GM21619 (cell line): ENCODE results near the gene TANC1.
A peak's percentile ranks its signal among the peaks of the same experiment; 100 is the strongest.

ENCODE experiments used
- ATAC-seq: cut with Tn5 transposase; IDR thresholded peaks from one replicate; pipeline ENCODE4 v1.9.1; 2021; ENCODE audit not compliant: unreplicated experiment

TANC1 gene

GRCh38 chr2:158968396-158969161 is at the start of gene TANC1:
TSS of gene TANC1 (plus strand) at chr2:158968640. CDS start at chr2:159065911, 97,271 bp downstream.
- peak; percentile 92 for ATAC-seq

DNA sequence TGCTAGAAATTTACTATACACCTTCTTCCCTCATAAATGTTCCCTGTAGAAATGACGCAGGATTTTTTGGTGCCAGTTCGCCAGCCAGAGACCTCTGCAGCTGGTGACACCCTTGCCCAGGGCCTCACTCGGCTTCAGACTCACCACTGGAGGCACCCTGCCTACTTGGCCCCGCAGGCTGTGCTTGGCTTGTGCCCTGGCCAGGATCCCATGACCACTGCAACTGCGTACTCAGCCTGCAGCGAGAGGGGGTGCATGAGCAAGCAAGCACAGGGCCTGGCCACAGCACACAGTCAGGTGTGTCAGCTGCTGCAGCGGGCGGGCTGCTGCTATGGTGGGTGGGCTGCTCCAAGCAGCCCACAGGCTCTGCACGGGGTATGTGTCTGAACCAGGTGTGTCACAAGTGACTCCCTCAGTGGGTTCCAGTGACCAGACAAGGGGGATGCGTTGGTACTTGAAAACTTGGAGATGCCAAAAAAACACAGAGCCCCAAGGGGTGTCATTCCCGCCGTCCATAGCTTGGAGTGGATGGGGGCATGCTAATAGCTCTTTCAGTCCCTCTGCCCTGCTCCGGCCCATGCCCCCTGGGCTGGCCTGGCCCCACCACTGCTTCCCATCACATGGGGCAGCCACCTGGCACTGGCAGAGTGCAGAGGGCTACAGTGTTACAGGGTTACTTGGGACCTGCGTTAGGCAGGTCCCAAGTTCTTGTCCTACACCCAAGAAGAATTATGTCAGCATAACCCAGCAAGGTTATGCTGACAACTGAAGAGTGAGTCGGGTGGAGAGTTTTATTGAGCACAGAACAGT is 46.6 kb upstream of the TANC1 start:
- no peak for ATAC-seq

DNA sequence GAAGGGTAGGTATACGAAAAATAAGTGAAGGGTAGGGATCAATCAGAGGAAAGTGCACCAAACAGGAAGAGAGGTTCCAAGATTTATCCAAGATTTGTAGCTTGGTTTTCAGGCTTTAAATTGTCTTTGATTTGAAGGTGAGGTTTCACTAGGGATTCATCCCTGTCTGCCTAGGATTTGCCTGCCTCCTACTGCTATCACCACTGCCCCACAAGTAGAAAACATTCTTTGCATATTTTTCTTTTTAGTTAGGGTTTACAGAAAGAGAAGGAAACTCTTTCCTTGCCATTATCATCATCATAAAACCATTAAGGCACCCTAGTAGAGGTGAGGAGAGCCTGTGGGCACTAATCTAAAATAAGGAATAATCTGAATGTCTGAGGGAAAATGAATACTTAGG is 45.8 kb upstream of the TANC1 start:
- no peak for ATAC-seq

- no peak for ATAC-seq
Measured at GRCh38 chr2:158923180-158923594, 45.3 kb upstream of the TANC1 start.

- ATAC-seq: no peak
Measured at GRCh38 chr2:158923641-158924040, 44.8 kb upstream of the TANC1 start.

DNA sequence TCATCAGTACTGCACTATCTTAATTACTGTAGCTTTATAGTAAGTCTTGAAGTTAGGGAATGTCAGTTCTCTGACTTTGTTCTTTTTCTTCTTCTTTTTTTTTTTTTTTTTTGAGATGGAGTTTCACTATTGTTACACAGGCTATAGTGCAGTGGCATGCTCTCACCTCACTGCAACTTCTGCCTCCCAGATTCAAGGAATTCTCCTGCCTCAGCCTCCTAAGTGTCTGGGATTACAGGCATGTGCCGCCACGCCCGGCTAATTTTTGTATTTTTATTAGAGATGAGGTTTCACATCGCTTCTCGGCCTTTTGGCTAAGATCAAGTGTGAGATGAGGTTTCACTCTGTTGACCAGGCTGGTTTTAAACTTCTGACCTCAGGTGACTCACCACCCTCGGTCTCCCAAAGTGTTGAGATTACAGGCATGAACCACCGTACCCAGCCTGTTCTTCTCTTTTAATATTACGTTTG is 41.9 kb upstream of the TANC1 start:
- ATAC-seq: no peak

DNA sequence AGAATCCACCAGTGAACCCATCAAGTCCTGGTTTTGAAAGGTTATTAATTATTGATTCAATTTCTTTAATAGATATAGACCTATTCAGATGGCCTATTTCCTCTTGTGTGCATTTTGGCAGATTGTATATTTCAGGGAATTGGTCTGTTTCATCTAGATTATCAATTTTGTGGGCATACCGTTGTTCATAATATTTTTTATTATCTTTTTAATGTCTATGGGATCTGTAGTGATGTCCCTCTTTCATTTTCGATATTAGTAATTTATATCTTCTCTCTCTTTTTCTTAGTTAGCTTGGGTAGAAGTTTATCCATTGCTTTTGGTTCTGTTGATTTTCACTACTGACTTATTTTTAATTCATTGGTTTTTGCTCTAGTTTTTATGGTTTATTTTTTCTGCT is 39.9 kb upstream of the TANC1 start:
- no peak for ATAC-seq

DNA sequence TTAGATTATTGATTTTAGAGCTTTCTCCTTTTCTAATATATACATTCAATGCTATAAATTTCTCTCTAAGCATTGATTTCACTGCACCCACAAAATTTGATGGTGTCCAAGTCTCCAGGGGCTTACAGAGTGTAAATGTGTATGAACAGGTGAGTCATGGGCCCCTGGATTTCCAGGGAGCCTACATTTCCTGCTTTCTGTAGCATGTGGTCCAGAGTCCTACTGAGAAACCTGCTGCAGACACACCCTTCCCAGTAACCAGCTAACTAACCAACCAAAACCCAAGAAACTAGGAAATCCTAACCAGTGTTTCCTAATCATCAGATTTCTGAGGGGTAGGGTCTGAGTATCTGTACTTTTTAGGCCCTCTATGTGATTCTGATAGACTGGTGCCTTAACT is 39.5 kb upstream of the TANC1 start:
- no peak for ATAC-seq

GRCh38 chr2:158931572-158931971 is 36.9 kb upstream of the TANC1 start:
- ATAC-seq: no peak

GRCh38 chr2:158932131-158932645 is 36.3 kb upstream of the TANC1 start:
- ATAC-seq: no peak

DNA sequence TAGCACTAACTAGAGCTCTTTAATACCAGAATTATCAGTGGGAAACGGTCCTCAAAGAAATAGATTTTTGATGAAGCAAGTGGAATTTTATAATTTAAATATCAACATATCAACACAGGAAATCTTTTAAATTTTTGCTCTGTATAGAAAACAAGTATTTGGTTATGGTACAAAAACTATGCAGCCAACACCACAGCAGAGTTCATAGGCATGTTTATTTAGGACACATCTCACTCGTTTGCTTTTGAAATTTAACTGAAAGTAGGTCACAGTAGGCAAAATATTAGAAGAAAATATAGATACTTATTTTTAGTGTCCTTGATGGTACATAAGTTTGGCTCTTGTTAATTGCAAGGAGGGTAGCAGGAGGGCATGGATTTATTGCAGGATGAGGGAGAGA is 34.3 kb upstream of the TANC1 start:
- no peak for ATAC-seq

DNA sequence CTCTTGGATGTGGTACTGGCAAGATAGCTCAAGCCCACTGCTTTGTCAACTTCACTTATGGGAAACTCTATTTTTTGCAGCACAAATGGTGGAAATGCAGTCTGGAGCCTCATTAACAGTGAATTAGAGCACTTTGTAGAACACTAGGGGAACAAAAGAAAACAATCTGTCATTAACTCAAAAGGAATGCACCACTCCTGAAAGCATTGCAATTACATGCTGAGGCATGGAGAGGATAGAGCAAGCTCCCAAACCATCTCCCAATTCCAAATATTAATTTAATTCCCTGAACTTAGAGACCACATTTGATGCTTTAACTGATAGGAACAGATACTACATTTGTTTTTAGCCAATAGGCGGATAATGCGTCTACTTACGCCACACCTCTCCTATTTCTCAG is 32.8 kb upstream of the TANC1 start:
- ATAC-seq: no peak

DNA sequence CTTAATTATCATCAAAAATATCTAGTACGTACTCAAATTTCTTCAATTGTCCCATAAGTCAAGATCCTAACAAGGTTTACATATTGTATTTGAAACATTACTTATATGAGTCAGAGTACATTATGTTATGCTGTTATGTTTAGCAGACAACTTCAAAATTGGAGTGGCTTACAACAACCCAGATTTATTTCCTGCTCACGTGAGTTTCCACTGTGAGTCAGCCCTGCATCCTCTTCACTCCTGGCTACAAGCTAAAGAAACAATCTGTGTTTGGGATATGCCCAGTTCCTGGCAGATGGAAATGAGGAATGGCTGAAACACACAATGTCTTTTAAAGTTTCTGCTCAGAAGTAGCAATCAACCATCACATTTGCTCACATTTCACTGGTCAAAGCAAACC is 31.5 kb upstream of the TANC1 start:
- no peak for ATAC-seq

DNA sequence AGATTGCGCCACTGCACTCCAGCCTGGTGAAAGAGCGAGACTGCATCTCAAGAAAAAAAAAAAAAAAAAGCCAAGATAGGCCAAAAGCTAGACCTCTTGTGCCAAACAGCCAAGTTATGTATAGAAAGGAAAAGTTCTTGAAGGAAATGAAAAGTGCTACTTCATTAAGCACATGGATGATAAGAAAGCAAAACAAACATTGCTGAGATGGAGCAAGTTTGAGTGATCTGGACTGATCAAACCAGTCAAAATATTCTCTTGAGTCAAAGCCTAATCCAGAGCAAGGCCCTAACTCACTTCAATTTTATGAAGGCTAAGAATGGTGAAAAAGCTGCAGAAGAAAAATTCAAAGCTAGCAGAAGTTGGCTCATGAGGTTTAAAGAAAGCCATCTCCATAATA is 28.1 kb upstream of the TANC1 start:
- ATAC-seq: no peak

- no peak for ATAC-seq
Measured at GRCh38 chr2:158943973-158944372, 24.5 kb upstream of the TANC1 start.

- no peak for ATAC-seq
Measured at GRCh38 chr2:158948964-158949699, 19.3 kb upstream of the TANC1 start.

DNA sequence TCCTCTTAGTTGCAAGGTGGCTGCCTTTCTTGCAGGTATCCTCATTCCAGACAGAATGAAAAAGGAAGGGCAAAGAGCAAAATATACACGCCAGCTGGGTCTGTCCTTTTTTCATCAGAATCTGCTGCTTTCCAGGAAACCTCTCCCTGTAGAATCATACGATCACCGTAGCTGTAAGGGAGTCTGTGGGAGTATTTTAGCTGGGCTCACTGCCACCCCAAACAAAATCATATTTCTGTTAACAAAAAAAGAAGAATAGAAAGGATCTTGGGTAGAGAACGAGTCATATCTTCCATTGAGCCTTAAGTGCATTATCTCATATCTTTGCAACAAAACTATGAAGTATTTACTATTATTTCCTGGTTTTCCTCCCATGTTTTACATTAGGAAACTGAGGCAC is 15.0 kb upstream of the TANC1 start:
- no peak for ATAC-seq

DNA sequence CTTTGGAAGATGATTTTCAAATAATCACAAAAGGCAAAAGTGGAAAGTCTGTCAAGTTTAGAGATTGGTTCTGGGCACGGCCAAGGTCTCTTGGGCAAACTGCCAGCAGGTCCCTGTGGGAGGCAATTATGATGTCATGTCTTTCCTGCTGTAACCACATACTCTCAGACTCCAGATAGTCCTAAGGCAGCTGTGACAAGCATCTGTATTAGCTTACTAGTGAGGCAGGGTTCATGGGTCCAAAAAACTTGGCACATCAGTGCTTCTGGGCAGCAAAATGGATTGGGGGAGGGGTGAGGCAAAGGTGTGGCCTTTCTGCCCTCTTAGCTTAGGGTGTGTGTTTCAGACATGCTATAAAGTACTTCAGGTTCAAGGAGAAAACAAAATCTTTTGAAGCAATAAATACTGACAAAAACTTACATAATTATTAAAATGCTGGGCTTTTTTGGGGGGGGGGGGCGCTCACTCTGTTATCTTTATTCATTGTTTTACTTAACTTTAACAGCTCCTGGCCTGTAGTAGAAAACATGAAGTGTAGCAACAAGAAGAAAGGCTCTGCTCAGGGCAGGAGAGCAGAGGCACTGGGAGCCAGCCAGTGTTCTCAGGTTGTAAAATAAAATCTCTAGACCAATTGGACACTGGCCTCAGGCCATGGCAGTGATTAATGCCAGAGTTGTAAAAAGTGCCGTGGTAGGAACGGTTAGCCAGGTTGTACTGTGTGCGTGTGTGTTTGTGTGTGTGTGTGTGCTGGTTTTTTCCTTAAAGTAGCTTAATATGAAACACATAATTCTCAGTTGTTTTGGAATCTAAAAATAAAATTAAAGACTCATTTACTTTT is 14.3 kb upstream of the TANC1 start:
- ATAC-seq: peak; percentile 56

GRCh38 chr2:158955842-158956365 is 12.5 kb upstream of the TANC1 start:
- ATAC-seq: no peak

DNA sequence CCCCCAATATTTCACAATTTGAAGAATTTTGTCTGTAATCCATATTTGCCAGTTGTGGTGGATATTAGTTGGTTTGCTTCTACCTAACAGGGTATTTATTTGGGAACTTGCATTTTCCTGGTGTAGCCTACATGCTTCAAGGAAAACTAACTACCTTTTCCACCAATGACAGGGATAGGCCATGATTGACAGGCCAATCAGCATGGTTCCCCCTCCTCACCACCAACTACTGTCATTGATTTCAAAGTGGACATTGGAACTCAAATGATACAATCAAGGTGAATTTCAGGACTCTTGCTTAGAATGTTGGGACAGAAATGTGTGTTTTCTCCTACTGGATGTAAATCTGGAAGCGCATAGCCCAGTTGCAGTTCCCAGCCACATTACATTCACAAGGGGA is 10.1 kb upstream of the TANC1 start:
- no peak for ATAC-seq
